ENCODE results near the gene ALKBH3.

ALKBH3 gene

GRCh38 chr11:43871051-43871450 lies 9.6 kb upstream of the ALKBH3 start:
- no peaks in the 10 kb centered on the region for H3K9me3 Mint-ChIP-seq
- no peak overlapping the region for H3K4me3 Mint-ChIP-seq
- DNase-seq (ENCODE audit: low spot score in 2 of 2) (no peak), ATAC-seq (no peak)
- H3K36me3 Mint-ChIP-seq, result no peaks in the 10 kb centered on the region
- H3K27ac Mint-ChIP-seq, result no peak overlapping the region
- peaks cover 13% of the 10 kb centered on the region for H3K4me1 Mint-ChIP-seq

GRCh38 chr11:43872995-43873394 lies 7.6 kb upstream of the ALKBH3 start:
- Mint-ChIP-seq H3K9me3 (no peaks in the 10 kb centered on the region), H3K4me3 (no peak overlapping the region), H3K27ac (no peak overlapping the region), H3K36me3 (no peaks in the 10 kb centered on the region), H3K4me1 (peaks cover 13% of the 10 kb centered on the region)
- DNase-seq (ENCODE audit: low spot score in 2 of 2) (no peak), ATAC-seq (no peak)

GRCh38 chr11:43874078-43874477 lies 6.6 kb upstream of the ALKBH3 start:
- H3K4me1 Mint-ChIP-seq, result peaks cover 7% of the 10 kb centered on the region
- no peak overlapping the region for H3K27ac Mint-ChIP-seq
- H3K9me3 Mint-ChIP-seq, result no peaks in the 10 kb centered on the region
- no peak overlapping the region for H3K4me3 Mint-ChIP-seq
- DNase-seq (ENCODE audit: low spot score in 2 of 2), result no peak
- no peak for ATAC-seq
- H3K36me3 Mint-ChIP-seq, result no peaks in the 10 kb centered on the region

- peaks cover under 1% of the 10 kb centered on the region for H3K4me1 Mint-ChIP-seq
- ATAC-seq, result no peak
- no peaks in the 10 kb centered on the region for H3K36me3 Mint-ChIP-seq
- no peak for DNase-seq (ENCODE audit: low spot score in 2 of 2)
- no peaks in the 10 kb centered on the region for H3K9me3 Mint-ChIP-seq
- H3K27ac Mint-ChIP-seq, result no peak overlapping the region
- H3K4me3 Mint-ChIP-seq, result no peak overlapping the region
Observed at GRCh38 chr11:43874738-43875137, 5.9 kb upstream of the ALKBH3 start.

- peaks cover 29% of the 10 kb centered on the region for H3K36me3 Mint-ChIP-seq
- no peak for ATAC-seq
- peaks cover 19% of the 10 kb centered on the region for H3K4me1 Mint-ChIP-seq
- DNase-seq (ENCODE audit: low spot score in 2 of 2), result no peak
- H3K27ac Mint-ChIP-seq, result peak overlapping the region; percentile 96
- peaks cover 3% of the 10 kb centered on the region for H3K9me3 Mint-ChIP-seq
- peak overlapping the region; percentile 94 for H3K4me3 Mint-ChIP-seq
Observed at GRCh38 chr11:43879789-43880639, 617 bp upstream of the ALKBH3 start.

- DNase-seq (ENCODE audit: low spot score in 2 of 2) (no peak), ATAC-seq (no peak)
- H3K9me3 Mint-ChIP-seq, result no peaks in the 10 kb centered on the region
- no peak overlapping the region for H3K4me3 Mint-ChIP-seq
- H3K27ac Mint-ChIP-seq, result no peak overlapping the region
- peaks cover 6% of the 10 kb centered on the region for H3K4me1 Mint-ChIP-seq
- peaks cover 98% of the 10 kb centered on the region for H3K36me3 Mint-ChIP-seq
Observed at GRCh38 chr11:43892851-43893250, 12.2 kb downstream of the ALKBH3 start.

GRCh38 chr11:43894546-43894945 lies 13.9 kb downstream of the ALKBH3 start:
- Mint-ChIP-seq H3K4me1 (peaks cover 11% of the 10 kb centered on the region), H3K9me3 (no peaks in the 10 kb centered on the region), H3K36me3 (peaks cover 98% of the 10 kb centered on the region)

GRCh38 chr11:43895601-43896000 lies 15.0 kb downstream of the ALKBH3 start:
- H3K36me3 Mint-ChIP-seq, result peaks cover 97% of the 10 kb centered on the region
- peaks cover 6% of the 10 kb centered on the region for H3K4me1 Mint-ChIP-seq
- no peak for DNase-seq (ENCODE audit: low spot score in 2 of 2)
- no peaks in the 10 kb centered on the region for H3K9me3 Mint-ChIP-seq
- no peak overlapping the region for H3K4me3 Mint-ChIP-seq
- H3K27ac Mint-ChIP-seq, result no peak overlapping the region
- ATAC-seq, result no peak

More at GRCh38 chr11:43894546-43894945, 13.9 kb downstream of the ALKBH3 start:
- no peak for ATAC-seq
- DNase-seq (ENCODE audit: low spot score in 2 of 2), result no peak
- Mint-ChIP-seq H3K27ac (no peak overlapping the region), H3K4me3 (no peak overlapping the region)

GRCh38 chr11:43898574-43898973 lies 17.9 kb downstream of the ALKBH3 start:
- H3K36me3 Mint-ChIP-seq, result peaks cover 91% of the 10 kb centered on the region
- no peaks in the 10 kb centered on the region for H3K9me3 Mint-ChIP-seq
- DNase-seq (ENCODE audit: low spot score in 2 of 2) (no peak), ATAC-seq (no peak)
- no peak overlapping the region for H3K27ac Mint-ChIP-seq
- H3K4me3 Mint-ChIP-seq, result no peak overlapping the region
- H3K4me1 Mint-ChIP-seq, result peaks cover 6% of the 10 kb centered on the region

GRCh38 chr11:43899094-43899493 lies 18.5 kb downstream of the ALKBH3 start:
- H3K4me3 Mint-ChIP-seq, result no peak overlapping the region
- peaks cover 6% of the 10 kb centered on the region for H3K4me1 Mint-ChIP-seq
- no peak overlapping the region for H3K27ac Mint-ChIP-seq
- H3K9me3 Mint-ChIP-seq, result no peaks in the 10 kb centered on the region
- ATAC-seq (no peak), DNase-seq (ENCODE audit: low spot score in 2 of 2) (no peak)
- H3K36me3 Mint-ChIP-seq, result peaks cover 91% of the 10 kb centered on the region

- Mint-ChIP-seq H3K9me3 (no peaks in the 10 kb centered on the region), H3K36me3 (peaks cover 84% of the 10 kb centered on the region), H3K4me1 (peaks cover 6% of the 10 kb centered on the region), H3K27ac (no peak overlapping the region), H3K4me3 (no peak overlapping the region)
- DNase-seq (ENCODE audit: low spot score in 2 of 2), result no peak
- ATAC-seq, result no peak
Observed at GRCh38 chr11:43901551-43901950, 20.9 kb downstream of the ALKBH3 start.

GRCh38 chr11:43903078-43903477 lies 22.4 kb downstream of the ALKBH3 start:
- Mint-ChIP-seq H3K9me3 (no peaks in the 10 kb centered on the region), H3K4me3 (no peak overlapping the region), H3K36me3 (peaks cover 77% of the 10 kb centered on the region), H3K27ac (no peak overlapping the region), H3K4me1 (peaks cover 17% of the 10 kb centered on the region)
- DNase-seq (ENCODE audit: low spot score in 2 of 2) (no peak), ATAC-seq (no peak)

GRCh38 chr11:43903969-43904368 lies 23.3 kb downstream of the ALKBH3 start:
- Mint-ChIP-seq H3K9me3 (no peaks in the 10 kb centered on the region), H3K27ac (no peak overlapping the region), H3K4me3 (no peak overlapping the region), H3K36me3 (peaks cover 77% of the 10 kb centered on the region), H3K4me1 (peaks cover 14% of the 10 kb centered on the region)
- no peak for DNase-seq (ENCODE audit: low spot score in 2 of 2)
- ATAC-seq, result no peak

- DNase-seq (ENCODE audit: low spot score in 2 of 2) (no peak), ATAC-seq (no peak)
- Mint-ChIP-seq H3K27ac (no peak overlapping the region), H3K36me3 (peaks cover 77% of the 10 kb centered on the region), H3K4me1 (peaks cover 17% of the 10 kb centered on the region), H3K9me3 (no peaks in the 10 kb centered on the region), H3K4me3 (no peak overlapping the region)
Observed at GRCh38 chr11:43904742-43905535, 24.3 kb downstream of the ALKBH3 start.

GRCh38 chr11:43905813-43906241 lies 25.2 kb downstream of the ALKBH3 start:
- H3K36me3 Mint-ChIP-seq, result peaks cover 74% of the 10 kb centered on the region
- DNase-seq (ENCODE audit: low spot score in 2 of 2) (no peak), ATAC-seq (no peak)

More at GRCh38 chr11:43905813-43906241, 25.2 kb downstream of the ALKBH3 start:
- no peak overlapping the region for H3K4me3 Mint-ChIP-seq
- H3K4me1 Mint-ChIP-seq, result peaks cover 18% of the 10 kb centered on the region
- H3K27ac Mint-ChIP-seq, result no peak overlapping the region
- no peaks in the 10 kb centered on the region for H3K9me3 Mint-ChIP-seq
